ENCODE data around the gene SLC8A2.
"Not testable (repeated sequence)": the region's sequence is repeated elsewhere in the genome, so short reads cannot be mapped to it uniquely, and the experiment has no call there.

SLC8A2 gene

DNA sequence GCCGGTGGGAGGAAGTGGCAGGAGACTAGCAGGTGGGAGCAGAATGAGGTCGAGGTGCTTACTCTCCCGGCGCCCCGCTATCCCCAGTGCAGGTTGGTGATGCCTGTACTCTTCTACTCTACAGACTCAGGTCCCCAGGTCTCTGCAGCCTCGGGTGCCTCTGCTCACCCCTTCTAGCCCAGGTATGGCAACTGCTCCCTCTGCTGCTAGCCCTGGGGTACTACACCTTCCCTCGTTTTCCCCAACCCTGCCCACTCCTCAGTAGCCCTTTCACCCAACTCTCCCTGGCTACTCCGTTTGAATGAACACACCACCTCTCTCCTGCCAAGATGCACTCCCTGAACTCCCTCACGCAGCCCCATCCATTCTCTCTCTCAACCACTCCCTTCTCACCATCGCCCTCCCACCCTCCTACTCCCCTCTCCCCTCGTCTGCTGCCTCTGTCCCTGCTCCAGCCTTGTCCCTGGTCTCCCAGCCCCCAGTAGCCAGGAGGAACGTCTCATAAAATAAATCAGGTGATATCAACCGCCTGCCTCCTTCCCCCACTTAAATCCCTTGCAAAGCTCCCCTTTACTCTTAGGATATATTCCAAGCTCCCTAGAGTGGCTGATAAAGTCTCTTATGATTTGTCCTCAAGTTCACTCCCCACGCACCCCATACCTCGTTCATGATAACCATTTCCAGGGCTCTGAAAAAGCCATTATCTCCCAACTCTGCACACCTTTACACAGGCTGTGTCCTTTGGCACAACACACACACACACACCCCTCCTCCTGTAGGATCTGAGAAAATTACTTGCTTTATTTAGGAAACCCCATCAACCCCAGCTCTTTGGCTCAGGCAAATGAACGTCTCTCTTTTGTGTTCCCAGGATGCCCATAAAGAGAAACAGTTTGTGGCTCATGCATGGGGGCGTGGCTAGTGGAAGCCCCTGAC lies 44.2 kb downstream of the SLC8A2 start:
- peak; percentile 92 for DNase-seq

DNA sequence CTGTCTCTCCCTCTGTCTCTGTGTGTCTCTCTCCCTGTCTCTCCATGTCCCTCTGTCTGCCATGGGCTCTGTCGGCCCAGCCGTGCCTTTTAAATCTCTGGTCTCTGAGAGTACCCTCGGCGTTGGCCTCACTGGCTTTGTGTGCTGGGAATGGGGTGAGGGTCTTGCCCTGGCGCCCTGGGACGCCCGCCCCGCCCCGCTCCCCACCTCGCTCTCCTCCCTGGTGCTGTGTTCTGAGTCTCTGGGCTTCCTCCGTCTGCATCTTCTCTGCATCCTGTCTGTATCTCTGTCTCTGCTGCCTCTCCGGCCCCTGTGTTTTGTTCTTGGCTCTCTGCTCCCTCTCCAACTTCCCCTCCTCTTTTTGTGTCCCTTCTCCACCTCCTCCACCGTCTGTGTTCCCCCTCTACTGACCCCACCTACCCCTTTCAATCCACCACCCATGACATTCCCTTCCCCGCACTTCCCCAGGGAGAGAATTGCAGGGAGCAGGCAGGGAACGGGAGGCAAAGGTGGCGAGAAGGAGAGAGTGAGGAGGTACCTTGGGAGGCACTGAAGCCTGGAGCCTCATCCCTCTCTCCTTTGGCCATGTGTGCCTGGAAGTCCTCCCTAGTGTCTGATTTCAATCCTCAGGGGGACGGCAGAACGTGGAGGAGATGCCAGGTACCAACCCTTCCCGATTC lies 48.4 kb downstream of the SLC8A2 start:
- DNase-seq, result no peak

DNA sequence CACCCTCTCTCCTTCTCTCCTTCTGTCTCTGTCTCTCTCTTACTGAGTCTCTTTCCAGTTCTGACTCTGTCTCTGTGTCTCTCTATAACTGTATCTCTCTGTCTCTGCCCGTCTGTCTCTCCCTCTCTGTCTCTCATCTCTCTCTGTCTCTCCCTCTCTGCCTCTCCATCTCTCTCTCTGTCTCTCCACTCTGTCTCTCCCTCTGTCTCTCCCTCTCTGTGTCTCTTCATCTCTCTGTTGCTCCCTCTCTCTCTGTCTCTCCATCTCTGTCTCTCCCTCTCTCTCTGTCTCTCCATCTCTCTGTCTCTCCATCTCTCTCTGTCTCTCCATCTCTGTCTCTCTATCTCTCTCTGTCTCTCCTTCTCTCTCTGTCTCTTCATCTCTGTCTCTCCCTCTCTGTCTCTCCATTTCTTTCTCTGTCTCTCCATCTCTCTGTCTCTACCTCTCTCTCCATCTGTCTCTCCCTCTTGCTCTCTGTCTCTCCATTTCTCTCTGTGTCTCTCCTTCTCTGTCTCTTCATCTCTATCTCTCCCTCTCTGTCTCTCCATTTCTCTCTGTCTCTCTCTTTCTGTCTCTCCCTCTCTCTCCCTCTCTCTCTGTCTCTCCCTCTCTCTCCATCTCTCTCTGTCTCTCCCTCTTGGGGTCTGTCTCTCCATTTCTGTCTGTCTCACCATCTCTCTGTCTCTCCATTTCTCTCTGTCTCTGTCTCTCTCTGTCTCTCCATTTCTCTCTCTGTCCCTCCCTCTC lies 49.1 kb downstream of the SLC8A2 start:
- no peak for DNase-seq

DNA sequence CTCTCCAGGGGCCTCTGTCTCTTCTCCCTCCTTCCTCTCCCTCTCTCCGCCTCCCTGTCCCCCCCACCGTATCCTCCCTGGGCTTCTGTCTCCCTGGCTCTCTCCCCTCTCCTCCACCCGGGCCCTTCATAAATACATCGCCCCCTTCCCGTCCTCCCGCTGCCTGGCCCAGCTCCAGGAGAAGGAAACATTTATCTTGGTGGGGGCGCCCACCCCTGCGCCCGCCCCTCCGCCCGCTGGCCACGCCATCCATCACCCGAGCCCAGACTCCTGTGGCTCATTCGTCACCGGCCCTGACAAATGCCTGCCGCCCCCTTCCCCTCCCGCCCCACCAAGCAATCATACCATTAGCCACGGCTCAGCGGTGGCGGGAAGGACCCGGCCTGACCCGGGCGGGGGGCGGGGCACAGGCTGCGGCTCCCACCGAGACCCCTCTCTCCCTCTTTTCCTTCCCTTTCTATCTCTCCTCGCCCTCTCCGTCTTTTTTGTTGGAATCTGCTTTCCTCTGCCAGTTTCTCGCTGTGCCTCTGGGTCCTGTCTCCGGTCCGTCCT lies 49.8 kb downstream of the SLC8A2 start:
- peak; percentile 76 for DNase-seq

DNA sequence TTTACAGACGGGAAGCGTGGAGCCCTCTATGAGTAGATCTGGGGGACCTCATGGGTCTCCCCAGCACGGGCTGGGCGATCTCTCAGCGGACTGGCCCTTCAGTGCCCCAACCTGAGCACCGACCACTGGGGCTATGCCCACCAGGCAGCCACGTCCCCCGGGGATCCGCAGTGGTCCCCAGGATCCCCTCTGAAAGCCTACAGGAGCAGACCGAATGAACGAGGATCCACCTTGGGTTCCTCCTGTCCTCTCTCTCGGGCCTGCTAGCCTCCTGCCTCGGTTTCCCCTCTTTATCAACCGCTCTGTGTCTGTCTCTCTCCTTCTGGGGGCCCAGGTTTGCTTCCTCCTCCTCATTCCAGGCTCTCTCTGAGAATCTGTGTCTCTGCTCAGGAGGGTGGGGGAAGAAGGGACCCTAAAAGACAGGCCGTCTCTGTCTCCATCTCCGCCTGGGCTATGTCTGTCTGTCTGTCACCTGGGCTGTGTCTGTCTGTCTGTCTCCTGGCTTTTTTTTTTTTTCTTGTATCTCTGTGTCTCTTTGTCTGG lies 50.4 kb downstream of the SLC8A2 start:
- no peak for DNase-seq

DNA sequence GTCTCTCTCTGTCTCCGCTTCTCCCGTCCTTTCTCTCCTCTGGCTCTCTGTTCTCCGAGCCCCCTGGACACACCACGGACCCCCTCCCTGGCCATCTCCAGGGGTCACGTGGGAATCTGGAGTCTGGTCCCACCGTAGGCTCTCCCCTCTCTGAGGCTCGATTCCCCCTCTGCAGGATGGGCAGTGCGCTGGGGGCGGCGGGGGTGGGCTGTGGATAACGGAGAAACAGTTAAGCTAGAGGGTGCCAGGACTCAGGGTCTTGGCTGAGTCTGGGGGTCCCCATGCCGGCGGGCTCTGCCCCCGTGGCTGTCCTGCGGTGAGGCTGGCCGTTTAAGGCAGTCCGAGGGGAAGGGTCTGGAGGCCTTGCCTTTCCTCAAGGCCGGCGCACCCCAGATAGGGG lies 51.9 kb downstream of the SLC8A2 start:
- no peak for DNase-seq

DNA sequence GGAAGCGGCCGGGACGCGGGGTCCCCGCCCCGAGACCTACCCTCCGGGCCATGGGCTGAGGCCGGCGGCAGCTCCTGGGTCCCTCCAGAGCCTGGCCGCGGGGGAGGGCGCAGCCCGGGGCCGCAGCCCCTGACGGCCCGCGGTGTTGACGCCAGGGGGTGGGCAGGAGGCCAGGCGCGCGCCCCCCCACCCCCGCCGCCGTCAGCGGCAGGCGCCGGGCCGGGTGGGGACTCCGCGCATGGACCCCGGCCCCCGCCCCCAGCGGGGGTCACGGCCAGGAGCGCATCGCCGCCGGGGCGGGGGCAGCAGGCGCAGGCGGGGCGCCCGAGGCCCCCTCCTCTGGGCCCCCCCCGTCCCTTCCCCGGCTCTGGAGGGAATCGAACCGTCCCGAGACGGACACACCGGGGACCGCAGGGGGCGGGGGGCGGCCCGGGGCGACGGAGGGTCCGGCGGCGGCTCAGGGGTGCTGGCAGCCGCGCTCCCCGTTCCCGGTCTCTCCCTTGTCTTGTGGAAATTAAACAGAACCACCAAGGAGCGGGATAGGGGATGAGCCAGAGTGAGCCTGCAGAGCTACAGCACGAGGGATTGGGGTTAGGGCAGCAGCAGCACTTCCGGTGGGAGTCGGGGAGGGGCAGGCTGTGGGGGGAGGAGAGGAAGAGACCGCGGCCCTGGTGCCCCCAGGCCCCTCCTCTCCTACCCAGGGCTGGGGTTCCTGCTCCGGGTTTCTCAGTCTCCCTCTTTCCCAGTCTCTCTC lies 52.5 kb downstream of the SLC8A2 start, which contains the start of gene MEIS3:
TSS of gene MEIS3 (minus strand) at position 498 of the 754 bp plus-strand sequence. CDS start at position 52, 446 bp downstream.
- DNase-seq, result no peak

DNA sequence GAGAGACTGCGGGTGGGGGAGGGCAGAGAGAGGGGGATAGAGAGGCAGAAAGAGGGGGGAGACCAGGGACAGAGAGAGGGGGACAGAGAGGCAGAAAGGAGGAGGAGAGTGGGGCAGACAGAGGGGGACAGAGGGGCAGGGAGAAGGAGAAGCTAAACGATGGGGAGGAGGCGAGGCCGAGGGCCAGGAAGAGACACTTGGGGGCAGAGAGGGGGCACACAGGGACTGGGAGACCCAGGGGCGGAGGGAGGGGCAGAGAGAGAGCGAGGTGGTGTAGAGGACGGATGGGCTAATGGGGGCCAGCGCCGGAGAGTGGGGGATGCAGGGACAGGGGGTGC lies 53.0 kb downstream of the SLC8A2 start:
- DNase-seq, result no peak

DNA sequence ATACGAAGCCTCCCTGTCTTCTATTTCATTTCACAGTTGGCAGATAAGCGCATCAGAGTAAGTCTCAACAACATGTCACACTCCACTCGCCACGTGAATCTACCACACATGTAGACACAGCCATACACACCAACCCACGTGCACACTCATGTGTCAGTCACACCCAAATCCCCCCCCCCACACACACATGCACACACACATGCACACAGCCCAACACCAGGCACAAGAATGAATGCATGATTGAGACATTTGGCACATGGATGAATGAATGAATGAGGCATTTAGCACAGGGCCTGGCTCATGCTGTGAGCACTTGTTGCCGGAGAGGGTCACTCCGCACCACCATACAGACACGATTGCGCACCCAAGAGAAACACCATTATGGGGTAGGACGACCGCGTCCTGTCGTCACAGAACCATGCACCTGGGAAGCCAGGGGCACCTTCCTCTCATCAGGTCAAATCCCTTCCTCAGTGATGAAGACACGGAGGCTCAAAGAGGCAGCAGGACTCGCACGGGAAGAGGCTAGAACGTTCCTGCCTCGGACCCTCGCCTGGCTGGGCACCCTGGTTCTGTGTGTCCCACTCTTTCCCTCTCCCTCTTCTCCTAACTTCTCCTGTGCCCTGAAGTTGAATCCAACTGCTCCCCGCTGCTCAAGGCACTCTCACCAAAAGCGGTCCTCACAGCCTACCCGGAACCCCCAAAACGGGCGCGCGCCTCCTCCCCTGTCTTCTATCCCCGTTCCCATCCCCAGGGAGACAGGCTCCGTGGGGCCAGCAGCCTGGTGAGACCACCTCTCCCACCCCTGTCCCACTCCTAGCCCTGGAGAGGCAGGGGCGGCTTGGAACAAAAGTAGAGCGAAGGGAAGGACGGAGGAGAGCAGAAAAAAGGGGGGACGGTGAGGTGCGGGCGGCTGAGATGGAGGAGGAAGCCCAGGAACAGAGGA lies 53.7 kb downstream of the SLC8A2 start:
- no peak for DNase-seq

DNA sequence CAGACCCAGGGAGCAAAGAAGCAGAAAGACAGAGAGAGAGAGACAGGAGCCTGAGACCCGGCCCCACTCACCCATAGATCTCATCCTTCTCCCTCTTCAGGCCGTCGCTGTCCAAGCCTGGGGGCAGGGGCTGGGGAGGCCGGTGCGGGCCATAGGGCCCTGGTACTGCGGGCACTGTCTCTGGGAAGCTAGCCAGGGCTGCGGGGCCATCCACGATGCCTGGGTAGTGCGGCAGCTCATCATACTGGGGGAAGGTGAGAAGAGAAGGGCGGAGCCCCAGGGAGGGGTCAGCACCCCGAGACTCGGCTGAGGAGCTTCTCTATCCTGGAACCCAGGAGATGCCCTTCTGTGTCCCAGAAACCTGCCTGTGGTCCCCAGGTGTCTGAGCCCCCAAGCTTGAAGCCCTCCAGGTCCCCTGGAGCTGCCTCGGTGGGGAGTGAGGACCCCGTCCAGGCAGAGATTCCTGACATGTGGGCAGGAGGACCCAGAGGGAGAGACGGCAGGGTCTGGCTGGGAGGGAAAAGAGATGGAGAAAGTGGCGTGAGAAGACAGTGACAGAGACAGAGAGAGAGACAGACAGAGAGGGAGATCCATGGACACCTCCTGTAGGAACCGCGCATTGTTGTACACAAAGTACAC lies 54.5 kb downstream of the SLC8A2 start:
- DNase-seq, result no peak

DNA sequence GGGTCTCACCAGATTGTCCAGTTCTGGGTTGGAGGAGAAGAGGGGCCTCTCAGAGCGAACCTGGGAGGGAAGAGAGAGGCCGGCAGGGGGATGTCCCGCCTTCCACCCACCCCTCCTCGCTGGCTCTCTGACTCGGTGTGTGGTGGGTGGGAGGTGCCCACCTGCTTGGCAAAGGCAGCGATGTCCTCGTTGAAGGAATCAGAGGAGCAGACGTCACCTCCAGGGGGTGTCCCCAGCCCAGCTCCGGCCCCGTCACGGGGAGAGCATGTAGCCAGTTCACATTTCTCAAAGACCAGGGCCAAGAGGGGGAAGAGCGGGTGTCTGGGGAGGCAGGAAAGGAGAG lies 55.1 kb downstream of the SLC8A2 start:
- no peak for DNase-seq

DNA sequence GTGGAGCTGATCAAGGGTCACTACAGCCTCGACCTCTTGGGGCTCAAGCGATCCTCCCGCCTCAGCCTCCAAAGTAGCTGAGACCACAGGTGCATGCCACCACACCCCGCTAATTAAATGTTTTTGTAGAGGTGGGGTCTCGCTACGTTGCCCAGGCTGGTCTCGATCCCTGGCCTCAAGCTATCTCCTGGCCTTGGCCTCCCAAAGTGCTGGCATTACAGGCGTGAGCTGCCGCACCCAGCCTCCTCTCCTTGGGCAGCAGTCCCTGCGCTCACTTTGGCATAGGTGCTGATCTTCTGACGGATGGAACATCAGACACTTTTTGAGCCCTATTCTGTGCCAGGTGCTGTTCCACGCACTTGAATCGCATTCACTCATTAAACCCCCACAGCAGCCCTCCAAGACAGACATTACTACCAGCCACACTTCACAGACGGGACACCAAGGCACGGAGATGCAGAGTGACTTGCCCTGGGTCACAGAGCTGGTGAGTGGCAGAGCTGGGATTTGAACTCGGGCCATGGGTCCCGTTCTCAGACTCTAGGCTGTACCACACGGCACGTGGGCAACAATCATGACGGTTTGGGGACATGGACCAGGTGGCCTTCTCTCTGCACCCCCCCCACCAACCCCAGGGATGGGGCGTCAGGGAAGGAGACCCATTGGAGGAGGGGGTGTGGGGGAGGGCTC lies 55.6 kb downstream of the SLC8A2 start:
- no peak for DNase-seq

DNA sequence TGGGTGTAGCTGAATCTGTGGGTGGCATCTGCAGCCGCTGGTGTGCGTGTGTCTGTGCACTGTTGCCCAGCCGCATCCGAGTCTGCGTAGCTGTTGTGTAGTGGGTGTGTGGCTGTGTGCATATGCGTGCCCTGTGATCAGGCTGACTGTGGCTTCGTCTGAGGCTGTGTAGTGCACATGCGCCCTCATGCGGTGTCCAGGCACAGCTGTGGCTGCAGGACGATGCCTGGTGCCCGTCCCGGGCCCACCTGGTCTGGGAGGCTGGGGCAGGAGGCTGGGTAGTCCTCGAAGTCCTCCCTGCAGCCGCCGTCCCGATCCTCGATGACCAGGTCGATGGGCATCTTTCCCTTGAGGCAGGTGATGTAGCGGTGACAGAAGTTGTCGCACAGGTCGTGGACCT lies 57.2 kb downstream of the SLC8A2 start:
- DNase-seq, result no peak

DNA sequence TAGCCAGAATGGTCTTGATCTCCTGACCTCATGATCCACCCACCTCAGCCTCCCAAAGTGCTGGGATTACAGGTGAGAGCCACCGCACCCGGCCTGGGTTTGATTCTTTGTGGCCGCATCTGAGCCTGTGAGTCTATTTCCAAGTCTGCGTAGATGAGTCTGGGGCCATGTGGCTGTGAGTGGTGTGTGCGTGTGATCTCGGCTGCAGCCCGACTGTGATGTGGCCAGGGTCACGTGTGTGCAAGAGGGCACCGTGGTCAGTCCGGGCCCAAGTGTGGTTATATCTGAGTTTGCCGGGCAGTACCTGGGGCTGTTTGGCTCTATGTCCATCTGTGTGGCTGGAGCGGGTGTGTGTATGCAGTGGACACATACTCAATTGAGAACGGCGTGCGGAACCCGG lies 57.8 kb downstream of the SLC8A2 start:
- DNase-seq, result no peak

DNA sequence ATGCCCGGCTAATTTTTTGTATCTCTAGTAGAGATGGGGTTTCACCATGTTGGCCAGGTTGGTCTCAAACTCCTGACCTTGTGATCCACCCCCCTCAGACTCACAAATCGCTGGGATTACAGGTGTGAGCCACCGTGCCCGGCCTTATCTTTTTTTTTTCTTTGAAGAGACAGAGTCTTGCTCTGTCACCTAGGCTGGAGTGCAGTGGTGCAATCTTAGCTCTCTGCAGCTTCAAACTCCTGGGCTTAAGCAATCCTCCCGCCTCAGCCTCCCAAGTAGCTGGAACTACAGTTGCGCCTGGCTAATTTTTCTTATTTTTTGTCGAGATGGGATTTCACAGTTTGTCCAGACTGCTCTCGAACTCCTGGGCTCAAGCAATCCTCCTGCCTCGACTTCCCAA lies 60.0 kb downstream of the SLC8A2 start:
- not testable (repeated sequence) for DNase-seq

DNA sequence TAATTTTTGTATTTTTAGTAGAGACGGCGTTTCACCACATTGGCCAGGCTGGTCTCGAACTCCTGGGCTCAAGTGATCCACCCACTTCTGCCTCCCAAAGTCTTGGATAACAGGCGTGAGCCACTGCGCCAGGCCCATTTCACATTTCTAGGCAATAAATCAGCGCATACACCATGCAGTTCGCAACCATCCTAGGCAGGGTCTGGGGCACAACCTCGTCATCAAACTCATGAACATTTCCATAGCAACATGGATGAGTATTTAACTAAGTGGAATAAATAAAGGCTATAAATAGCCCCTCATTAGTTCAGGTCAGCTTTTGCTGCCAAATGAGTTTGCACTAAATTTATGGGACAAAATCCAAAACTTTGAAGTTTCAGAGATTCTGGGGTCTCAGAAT lies 60.6 kb downstream of the SLC8A2 start:
- DNase-seq, result no peak

DNA sequence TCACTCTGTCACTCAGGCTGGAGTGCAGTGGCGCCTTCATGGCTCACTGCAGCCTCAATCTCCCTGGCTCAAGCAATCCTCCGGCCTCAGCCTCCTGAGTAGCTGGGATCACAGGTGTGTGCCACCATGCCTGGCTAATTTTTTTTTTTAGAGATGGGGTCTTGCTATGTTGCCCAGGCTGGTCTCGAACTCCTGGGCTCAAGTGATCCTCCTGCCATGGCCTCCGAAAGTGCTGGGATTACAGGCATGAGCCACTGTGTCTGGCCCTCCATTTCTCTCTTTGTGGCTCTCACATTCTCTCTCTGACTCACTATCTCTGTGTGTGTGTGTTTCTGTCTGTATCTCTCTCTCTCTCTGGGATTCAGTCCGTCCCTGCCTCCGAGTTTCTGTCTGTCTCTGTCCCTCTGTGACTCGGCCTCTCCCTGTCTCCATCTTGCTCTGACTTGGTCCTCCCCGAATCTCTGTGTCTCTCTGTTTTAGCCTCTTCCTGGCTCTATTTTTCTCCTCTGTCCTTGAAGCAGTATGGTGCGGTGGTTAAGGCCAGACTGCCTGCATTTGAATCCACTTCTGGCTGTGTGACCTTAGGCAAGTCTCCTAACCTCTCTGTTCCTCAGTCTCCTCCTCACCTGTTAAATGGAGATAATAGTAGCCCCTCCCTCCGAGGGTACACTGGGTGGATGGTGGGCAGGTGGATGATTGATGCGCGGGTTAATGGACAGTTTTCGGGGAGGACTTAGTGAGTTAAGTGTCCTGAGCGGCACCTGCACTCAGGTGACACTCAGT lies 63.3 kb downstream of the SLC8A2 start:
- no peak for DNase-seq

DNA sequence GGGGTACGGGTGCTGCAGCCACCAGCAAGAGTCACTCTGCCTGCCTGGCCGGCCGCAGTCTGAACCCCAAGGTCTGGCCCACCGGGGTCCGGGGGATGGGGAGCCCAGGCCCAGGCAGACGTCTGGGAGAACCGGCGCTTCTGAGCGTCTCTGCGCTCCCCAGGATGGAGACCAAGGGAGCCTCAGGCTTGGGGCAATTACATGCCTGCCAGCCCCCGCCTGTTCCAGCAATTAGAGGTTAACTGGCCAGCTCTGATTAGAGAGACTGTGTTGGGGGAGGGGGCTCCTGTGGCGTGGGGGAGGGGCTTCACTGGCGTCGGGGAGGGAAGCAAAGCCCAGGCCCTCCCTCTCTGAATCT lies 64.3 kb downstream of the SLC8A2 start:
- no peak for DNase-seq

DNA sequence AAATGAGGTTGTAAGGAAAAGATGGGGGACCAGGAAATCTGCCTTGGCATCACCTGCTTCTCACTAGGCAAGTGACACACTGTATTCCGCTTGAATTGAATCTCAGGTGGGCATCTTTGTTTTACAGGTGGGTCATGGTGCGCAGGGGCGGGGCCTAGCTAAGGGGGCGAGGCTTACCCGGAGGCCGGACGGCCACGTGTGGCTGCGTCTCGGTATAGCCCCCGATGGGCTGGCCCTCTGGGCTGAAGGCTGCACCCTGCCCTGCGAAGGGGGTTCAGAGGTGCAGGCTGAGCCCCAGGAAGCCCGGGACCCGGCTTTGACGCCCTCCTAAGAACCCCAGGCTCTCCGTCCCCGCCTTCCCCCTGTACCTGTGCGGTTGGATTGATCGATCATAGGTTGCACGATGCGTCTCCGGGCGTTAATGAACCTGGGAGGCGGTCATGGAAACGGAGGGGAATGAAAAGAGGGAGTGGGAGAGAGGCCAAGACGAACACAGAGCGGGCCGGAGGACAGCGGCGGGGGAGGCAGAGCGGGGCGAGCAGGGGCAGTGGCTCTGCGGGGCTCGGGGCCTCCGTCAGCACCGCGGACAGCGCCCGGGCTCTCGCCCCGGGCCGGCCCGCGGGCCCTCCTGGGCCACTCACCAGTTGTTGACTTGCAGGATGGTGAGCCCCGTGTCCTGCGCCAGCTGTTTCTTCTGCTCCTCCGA lies 64.8 kb downstream of the SLC8A2 start:
- DNase-seq, result no peak

All from retina (tissue), 1 donor.